ENCODE results near the gene ACIN1.

- no peak for TF ChIP-seq CTCF (IDR thresholded peaks at IDR 0.05 in 8 of 11, conservative IDR thresholded peaks at IDR 0.05 in 3 of 11)
- no peak for TF ChIP-seq POLR2A (IDR thresholded peaks at IDR 0.05)
- no peak for TF ChIP-seq POLR2AphosphoS5 (IDR thresholded peaks at IDR 0.05)
Observed at GRCh38 chr14:23066855-23067744, 27.8 kb downstream of the ACIN1 start.

All from spleen (tissue), 7 donors.